ENCODE results near the gene ZNF234. TPM values are rescaled to one million over a fixed set of nuclear protein-coding genes. Genes with fewer than 3 reads are reported as not detected.
A peak's percentile ranks its signal among the peaks of the same experiment; 100 is the strongest.
"Not testable (repeated sequence)": the region's sequence is repeated elsewhere in the genome, so short reads cannot be mapped to it uniquely, and the experiment has no call there.

The ZNF234 gene
- polyA plus RNA-seq (ENCODE audit: insufficient read length in 4 of 4): 10 to 100 TPM in 3 of 4 donors, 1 to 10 TPM in 1; 9.8 to 21.3 (median 15.7) TPM

DNA sequence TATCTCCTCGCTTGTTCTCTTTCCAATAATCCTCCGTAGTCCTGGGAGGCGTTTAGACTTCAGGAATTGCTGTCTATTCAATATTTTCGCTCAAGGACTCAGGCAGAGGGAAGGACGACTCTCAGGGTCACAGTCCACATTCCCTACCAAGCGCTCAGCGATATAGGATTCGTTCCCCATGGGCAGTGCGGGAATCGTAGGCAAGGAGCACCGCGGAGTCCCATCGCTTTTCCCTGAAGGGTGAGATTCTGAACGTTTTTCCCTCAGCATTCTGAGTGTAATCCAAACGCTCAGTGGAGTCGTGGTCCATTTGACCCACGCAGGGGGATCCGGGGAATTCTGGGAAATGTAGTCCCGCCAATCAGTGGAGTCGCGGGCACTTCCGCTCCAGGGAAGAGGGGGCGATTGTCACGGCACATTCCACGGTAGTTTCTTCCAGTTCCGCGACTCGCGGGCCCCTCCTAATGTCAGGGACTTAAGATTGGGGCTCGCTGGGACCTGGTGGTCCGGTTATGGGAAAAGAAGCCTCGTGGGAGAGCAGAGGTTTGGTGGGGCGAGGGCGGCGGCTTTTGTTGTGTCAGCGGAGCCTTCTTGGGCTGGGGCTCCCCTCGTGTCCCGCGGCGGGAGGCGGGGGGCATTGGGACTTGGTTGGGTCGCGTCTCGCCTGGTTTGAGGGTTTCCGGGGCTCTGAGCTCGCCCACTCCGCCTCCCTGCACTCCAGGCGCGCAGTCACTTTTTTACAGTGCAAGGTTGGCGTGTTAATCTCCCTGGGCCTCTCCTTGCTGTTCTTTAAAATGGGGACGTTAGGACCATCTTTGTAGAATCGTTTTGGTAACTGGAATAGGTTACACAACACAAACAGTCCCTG lies at the start of gene ZNF234:
TSS of gene ZNF234 (plus strand) at position 364 of the 868 bp plus-strand sequence. CDS start 3,079 bp downstream, outside the sequence.
- DNase-seq (ENCODE audit: low read depth in 4 of 4, low spot score in 2 of 4): peak in 3 of 4 donors; percentile 83 to 92 (median 84)

DNA sequence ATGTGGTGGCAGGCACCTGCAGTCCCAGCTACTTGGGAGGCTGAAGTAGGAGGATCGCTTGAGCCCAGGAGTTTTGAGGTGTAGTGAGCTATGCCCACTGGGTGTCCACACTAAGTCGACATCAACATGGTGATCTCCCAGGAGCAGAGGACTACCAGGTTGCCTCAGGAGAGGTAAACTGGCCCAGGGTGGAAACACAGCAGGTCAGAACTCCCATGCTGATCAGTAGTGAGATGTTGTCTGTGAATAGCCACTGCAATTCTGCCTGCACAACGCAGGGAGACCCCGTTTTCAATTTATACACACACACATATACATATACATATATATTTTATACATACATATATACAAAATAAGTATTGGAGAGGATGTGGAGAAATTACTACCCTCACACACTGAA lies 49.2 kb upstream of the ZNF234 start:
- no peak for DNase-seq (ENCODE audit: low read depth in 4 of 4, low spot score in 2 of 4)

DNA sequence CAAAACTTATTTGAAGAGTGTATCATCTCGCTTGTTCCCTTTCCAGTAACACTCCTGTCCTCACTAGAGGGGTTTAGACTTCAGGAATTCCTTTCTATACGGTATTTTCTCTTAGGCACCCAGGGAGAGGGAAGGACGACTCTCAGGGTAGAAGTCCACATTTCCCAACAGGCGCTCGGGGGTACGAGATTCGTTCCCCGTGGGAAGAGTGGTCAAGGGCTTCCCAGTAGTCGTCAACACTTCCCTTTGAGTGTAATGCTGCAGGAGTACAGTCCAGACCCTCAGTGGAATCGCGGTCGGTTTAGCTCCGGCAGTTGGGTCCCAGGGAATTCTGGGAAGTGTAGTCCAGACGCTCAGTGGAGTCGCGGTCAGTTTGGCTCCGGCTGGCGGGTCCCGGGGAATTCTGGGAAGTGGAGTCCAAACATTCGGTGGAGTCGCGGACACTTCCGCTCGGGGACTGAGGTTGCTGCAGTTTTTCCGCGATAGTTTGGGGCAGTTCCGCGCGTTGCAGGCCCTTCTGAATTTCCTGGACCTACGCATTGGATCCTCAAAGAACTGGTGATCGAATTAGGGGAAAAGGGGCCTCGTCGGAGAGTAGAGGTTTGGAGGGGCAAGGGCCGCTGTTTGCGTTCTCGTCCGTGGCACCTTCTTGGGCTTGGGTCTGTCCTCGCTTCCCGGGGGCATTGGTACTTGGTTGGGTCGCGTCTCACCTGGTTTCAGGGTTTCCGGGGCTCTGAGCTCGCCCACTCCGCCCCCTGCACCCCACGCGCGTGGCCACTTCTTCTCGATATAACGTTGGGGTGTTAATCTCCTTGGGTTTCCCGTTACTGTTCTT lies 47.2 kb upstream of the ZNF234 start, which contains the start of gene ZNF224:
TSS of gene ZNF224 (plus strand) at position 431 of the 835 bp plus-strand sequence. CDS start 3,513 bp downstream, outside the sequence.
- peak; percentile 83 to 95 (median 88) for DNase-seq (ENCODE audit: low read depth in 4 of 4, low spot score in 2 of 4)

DNA sequence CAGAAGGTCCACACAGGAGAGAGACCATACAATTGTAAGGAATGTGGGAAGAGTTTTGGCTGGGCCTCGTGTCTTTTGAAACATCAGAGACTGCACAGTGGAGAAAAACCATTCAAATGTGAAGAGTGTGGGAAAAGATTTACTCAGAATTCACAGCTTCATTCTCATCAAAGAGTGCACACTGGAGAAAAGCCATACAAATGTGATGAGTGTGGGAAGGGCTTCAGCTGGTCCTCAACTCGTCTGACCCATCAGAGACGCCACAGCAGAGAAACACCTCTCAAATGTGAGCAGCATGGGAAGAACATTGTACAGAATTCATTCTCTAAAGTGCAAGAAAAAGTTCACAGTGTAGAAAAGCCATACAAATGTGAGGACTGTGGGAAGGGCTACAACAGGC lies 33.6 kb upstream of the ZNF234 start:
- DNase-seq (ENCODE audit: low read depth in 4 of 4, low spot score in 2 of 4): no peak

DNA sequence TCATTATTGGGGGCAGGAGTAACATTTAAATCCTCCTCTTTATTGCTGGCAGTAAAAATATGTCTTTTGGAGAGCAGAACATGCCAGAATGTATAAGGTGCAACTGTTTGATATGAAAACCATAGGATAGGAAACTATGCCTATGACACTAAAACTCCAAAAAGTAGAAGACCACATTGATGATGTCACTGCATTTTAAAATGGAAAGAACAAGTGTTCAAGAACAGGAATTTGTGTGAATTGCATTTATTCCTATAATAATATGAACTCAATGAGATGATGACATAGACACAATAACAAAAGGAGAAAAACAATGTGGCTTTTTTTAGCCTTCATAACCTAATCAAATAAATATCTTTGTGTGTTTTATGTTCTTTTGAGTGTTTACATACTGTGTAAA lies 31.9 kb upstream of the ZNF234 start:
- DNase-seq (ENCODE audit: low read depth in 4 of 4, low spot score in 2 of 4): no peak

DNA sequence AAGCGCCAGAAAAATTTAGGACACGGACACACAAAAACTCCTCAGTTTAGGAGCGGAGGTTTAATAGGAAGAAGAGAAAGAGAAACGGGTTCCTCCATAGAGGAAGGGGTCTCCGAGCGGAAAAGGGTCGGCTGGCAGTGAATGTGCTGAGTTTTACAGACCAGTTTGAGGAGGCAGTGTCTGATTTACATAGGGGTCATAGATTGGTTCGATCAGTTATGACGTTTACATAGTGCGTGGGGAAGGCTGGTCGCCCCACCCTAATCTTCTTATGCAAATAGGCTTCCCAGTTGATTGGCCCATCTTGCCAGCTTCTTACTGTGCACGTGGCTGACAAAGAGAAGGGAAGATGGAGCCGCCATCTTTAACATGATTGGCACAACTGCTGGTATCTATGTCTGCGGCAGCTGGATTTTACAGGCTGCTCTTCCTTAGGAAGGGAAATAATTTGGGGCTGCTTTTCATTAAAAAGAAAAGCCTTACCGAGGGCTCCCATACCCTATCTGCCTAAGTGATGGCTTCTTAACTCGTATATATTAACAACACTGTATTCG lies 29.4 kb upstream of the ZNF234 start:
- peak in 1 of 4 donors; percentile 15 for DNase-seq (ENCODE audit: low read depth in 4 of 4, low spot score in 2 of 4)

DNA sequence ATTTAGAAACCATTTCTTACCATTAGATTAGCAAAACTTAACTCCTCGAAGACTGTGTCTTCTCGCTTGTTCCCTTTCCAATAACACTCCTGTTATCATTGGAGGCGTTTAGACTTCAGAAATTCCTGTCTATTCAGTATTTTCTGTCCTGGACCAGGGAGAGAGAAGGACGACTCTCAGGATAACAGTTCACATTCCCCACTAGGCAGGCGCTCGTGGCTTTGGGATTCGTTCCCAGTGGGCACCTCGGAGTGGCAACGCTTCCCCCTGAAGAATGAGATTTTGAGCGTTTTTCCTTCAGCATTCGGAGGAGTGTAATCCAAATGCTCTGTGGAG lies 28.6 kb upstream of the ZNF234 start:
- no peak for DNase-seq (ENCODE audit: low read depth in 4 of 4, low spot score in 2 of 4)

DNA sequence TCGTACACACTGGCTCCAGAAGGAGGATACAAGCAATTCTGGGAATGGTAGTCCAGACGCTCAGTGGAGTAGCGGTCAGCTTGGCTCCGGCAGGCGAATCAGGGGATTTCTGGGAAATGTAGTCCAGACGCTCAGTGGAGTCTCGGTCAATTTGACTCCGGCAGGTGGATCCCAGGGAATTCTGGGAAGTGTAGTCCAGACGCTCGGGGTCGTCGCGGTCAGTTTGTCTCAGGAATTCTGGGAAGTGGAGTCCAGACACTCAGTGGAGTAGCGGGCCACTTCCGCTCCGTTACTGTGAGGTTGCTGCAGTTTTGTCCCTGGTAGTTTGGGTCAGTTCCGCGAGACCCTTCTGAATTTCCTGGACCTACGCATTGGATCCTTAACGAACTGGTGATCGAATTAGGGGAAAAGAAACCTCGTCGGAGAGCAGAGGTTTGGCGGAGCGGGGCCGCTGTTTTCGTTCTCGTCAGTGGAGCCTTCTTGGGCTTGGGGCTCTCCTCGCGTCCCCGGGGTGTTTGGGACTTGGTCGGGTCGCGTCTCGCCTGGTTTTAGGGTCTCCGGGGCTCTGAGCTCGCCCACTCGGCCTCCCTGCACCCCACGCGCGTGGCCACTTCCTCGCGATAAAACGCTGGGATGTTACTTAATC lies 28.1 kb upstream of the ZNF234 start, which contains the start of gene ZNF225:
TSS of gene ZNF225 (plus strand) at position 262 of the 646 bp plus-strand sequence. CDS start 2,429 bp downstream, outside the sequence.
- peak; percentile 90 to 99 (median 98) for DNase-seq (ENCODE audit: low read depth in 4 of 4, low spot score in 2 of 4)

DNA sequence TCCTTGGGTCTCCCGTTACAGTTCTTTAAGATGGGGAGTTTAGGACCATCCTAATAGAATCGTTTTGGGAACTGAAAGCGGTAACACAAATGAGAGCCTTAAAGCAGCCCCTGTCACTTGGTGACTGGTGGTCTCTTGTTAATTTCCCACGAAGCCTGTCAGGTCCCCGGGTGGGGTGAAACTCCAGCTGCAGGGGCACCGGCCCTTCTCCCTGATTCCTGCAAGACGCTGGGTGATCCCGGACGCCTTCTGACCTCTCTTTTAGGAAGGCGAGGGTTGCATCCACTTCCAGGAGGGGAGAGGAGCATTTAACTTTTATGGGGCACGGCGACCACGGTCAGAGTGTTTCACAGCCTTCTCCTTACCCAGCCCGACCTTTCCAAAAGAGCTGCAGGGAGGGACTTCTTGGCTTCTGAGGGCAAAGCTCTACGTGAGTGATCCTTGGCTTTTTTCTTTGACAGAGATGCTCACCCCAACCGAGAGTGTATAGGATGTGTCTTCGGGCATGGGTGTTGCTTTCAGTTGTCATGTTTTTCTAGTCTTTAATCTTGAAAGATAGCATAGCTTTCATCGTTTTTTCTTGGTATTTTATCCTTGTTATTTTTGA lies 27.5 kb upstream of the ZNF234 start:
- peak in 1 of 4 donors; percentile 3 for DNase-seq (ENCODE audit: low read depth in 4 of 4, low spot score in 2 of 4)

DNA sequence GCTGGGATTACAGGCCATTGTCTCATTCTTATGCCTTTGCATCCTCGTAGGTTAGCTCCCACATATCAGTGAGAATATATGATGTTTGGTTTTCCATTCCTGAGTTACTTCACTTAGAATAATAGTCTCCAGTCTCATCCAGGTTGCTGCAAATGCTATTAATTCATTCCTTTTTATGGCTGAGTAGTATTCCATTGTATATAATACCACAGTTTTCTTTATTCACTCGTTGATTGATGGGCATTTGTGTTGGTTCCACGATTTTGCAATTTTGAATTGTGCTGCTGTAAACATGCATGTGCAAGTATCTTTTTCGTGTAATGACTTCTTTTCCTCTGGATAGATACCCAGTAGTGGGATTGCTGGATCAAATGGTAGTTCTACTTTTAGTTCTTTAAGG lies 20.2 kb upstream of the ZNF234 start:
- not testable (repeated sequence) for DNase-seq (ENCODE audit: low read depth in 4 of 4, low spot score in 2 of 4)

DNA sequence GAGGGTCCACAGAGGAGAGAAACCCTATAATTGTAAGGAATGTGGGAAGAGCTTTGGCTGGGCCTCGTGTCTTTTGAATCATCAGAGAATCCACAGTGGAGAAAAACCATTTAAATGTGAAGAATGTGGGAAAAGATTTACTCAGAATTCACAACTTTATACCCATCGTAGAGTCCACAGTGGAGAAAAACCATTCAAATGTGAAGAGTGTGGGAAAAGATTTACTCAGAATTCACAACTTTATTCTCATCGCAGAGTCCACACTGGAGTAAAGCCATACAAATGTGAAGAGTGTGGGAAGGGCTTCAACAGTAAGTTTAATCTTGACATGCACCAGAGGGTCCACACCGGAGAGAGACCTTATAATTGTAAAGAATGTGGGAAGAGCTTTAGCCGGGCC lies 9.4 kb upstream of the ZNF234 start:
- no peak for DNase-seq (ENCODE audit: low read depth in 4 of 4, low spot score in 2 of 4)

DNA sequence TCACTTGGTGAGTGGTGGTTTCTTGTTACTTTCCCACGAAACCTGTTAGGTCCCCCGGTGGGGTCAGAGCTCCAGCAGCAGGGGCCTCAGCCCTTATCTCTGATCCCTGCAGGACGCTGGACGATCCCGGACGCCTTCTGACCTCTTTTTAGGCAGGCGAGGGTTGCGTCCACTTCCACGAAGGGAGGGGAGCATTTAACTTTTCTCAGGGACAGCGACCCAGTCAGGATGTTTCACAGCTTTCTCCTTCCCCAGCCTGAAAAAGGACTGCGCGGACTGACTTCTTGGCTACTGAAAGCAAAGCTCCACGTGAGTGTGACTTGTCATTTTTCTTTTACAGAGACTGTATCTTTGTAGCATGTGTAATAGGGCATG lies 692 bp downstream of the ZNF234 start:
- no peak for DNase-seq (ENCODE audit: low read depth in 4 of 4, low spot score in 2 of 4)

DNA sequence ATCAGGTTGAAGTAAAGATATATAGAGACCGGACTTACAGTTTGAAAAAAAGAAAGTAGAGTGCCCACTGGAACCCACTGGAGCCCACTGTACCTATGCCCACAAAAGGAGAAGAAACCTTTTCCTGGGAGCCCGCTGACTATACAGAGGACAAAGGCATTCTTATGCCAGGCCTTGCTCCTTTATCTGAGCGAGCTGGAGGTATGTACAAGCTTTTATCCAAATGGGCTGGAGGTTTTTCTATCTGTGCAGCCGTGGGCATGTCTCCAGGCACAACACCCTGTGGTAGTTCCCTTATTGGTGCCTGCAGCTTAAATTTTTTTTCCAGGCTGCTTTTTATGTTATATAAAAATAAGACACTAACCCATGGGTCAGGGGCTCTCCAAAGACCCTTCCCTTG lies 8.4 kb downstream of the ZNF234 start:
- no peak for DNase-seq (ENCODE audit: low read depth in 4 of 4, low spot score in 2 of 4)

DNA sequence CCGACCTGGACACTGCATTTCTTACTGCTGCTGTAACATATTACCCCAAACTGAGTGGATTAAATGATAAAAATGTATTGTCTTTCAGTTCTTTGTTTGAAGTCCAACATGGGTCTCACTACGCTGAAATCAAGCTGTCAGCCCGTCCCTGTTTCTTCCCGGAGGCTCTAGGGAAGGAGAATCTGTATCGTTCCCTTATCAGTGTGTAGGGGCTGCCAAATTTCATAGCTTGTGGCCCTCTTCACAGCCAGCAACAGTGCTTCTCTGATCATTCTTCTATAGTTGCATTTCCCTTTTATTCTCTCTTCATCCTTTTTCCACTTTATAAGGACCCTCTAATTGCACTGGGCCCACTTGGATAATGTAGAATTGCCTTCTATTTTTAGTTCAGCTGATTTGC lies 10.1 kb downstream of the ZNF234 start:
- no peak for DNase-seq (ENCODE audit: low read depth in 4 of 4, low spot score in 2 of 4)

DNA sequence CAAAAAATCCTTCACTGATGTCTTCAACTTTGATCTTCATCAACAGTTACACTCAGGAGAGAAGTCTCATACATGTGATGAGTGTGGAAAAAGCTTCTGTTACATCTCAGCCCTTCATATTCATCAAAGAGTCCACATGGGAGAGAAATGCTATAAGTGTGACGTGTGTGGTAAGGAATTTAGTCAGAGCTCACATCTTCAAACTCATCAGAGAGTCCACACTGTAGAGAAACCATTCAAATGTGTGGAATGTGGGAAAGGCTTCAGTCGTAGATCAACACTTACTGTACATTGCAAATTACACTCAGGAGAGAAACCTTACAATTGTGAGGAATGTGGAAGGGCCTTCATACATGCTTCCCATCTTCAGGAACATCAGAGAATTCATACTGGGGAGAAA lies 15.1 kb downstream of the ZNF234 start:
- DNase-seq (ENCODE audit: low read depth in 4 of 4, low spot score in 2 of 4): no peak

DNA sequence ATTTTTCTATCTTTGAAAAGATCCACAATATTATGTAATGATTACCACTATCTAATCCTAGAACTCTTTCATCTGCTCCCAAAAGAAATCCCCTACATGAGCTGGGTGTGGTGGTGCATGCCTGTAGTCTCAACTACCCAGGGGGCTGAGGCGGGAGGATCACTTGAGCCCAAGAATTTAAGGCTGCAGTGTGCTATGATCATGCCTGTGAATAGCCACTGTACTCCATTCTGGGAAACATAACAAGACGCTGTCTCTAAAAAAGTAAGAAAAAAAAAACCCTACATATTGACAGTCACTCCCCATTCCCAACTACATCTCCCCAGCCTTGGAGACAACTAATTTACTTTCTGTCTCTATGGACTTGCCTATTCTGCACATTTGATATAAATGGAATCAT lies 22.4 kb downstream of the ZNF234 start:
- no peak for DNase-seq (ENCODE audit: low read depth in 4 of 4, low spot score in 2 of 4)

DNA sequence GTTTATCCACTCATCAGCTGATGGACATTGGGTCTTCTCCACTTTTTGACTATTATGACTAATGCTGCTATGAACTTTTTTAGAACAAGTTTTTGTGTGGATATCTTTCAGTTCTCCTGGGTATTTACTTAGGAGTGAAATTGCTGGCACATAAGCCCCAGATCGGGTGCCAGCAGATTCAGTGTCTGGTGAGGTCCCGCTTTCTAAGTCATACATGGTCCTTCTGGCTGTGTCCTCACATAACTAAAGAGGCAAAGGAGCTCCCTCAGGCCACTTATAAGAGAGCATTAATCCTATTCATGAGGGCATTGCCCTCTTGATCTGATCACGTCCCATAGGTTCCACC lies 22.9 kb downstream of the ZNF234 start:
- peak in 1 of 4 donors; percentile 3 for DNase-seq (ENCODE audit: low read depth in 4 of 4, low spot score in 2 of 4)

DNA sequence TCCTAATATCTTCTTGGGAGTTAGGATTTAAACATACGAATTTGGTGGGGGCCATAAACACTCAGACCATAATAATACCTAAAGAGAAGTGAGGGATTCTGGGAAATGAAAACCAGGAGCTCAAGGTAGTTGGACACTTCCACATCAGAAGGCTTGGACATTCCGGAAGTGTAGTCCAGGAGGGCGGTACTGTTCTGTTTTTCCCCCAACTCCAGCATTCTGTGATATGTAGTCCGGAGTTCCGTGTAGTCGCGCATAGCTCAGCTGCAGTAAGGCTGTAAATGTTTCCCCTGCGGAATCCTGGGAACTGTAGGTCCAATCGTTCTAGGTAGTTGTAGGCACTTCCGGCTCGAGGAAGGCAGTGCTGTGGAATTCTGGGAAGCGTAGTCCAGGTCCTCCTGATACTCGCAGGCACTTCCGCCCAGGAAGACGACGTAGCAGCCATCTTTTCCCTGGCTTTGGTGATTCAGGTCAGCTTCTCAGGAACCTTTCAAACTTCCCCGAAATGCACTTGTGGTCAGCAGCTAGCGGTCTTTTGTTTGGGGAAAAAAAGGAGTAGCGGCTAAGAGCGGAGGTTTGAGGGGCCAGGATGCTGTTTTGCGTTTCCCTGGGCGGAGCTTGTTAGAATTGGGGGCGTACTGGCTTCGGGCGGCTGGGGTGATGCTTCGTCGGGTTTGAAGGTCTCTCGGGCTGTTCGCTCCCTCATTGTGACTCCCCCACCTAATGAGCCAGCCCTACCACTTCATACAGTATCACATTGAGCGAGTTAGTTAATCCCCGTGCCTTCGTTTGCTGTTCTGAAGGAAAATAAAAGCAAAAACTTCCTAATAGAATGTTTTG lies 23.5 kb downstream of the ZNF234 start, which contains the start of gene ZNF226:
TSS of gene ZNF226 (plus strand) at position 428 of the 840 bp plus-strand sequence. CDS start 4,981 bp downstream, outside the sequence.
- DNase-seq (ENCODE audit: low read depth in 4 of 4, low spot score in 2 of 4): peak; percentile 89 to 97 (median 93)

DNA sequence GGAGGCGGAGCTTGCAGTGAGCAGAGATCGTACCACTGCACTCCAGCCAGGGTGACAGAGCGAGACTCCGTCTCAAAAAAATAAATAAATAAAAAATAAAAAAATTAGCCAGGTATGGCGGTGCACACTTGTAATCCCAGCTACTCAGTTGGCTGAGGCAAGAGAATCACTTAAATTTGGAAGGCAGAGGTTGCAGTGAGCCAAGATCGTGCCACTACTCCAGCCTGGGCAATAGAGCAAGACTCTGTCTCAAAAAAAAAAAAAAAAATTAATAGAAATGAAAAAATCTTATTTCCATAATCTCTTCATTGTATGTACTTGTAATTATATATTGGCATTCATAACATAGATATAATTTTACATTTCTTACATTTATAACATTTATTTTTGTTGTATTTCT lies 29.3 kb downstream of the ZNF234 start:
- DNase-seq (ENCODE audit: low read depth in 4 of 4, low spot score in 2 of 4): not testable (repeated sequence)
